Fibroblast of mammary gland (primary cell): ENCODE data around the gene SLPI.

Source experiments
- DNase-seq: peaks from one replicate; pipeline ENCODE4 v3.0.0-alpha.2; 2010; ENCODE audit warnings: low read depth
- H3K4me3 ChIP-seq: 2 replicates; pipeline ENCODE4 v1.5.1; 2011; ENCODE audit warnings: low read depth, mild to moderate bottlenecking, low read length, moderate library complexity; ENCODE audit not compliant: control insufficient read depth
- TF ChIP-seq, protein P1 (sequence below): conservative IDR thresholded peaks from 2 replicates; pipeline ENCODE4 v1.5.1; 2011; ENCODE audit warnings: low read depth, low read length, inconsistent platforms; ENCODE audit not compliant: control insufficient read depth, insufficient read depth

The SLPI gene

DNA sequence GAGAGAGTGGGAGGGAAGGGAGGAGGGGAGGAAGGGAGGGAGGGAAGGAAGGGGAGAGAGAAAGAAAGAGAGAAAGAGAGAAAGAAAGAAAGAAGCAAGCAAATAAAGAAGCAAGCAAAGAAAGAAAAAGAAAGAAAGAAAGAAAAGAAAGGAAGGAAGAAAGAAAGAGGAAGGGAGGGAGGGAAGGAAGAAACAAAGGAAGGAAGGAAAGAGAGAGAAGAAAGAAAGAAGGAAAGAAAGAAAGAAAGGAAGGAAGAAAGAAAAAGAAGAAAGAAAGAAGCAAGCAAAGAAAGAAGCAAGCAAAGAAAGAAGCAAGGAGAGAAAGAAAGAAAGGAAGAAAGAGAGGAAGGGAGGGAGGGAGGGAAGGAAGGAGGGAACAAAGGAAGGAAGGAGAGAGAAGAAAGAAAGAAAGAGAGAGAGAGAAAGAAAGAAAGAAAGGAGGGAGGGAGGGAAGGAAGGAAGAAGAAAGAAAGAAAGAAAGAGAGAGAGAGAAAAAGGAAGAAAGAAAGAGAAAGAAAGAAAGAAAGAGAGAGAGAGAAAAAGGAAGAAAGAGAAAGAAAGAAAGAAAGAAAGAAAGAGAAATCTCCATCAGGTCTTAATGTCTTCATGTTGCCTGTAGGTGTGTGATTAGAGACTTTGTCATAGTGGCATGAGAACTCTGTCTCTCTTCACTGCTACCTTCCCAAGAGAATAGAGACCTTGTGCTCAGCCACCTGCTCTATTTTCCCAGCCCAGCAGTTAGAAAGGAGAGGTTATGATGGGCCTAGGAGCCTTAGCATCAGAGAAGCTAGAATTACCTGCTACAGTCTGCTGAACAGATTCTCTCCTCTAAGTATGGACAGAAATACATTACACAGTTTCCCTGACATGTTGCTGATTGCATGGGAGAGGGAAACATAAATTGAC is 42.5 kb downstream of the SLPI start:
- no peak overlapping the region for H3K4me3 ChIP-seq
- no peak for DNase-seq
- TF ChIP-seq, protein P1, sequence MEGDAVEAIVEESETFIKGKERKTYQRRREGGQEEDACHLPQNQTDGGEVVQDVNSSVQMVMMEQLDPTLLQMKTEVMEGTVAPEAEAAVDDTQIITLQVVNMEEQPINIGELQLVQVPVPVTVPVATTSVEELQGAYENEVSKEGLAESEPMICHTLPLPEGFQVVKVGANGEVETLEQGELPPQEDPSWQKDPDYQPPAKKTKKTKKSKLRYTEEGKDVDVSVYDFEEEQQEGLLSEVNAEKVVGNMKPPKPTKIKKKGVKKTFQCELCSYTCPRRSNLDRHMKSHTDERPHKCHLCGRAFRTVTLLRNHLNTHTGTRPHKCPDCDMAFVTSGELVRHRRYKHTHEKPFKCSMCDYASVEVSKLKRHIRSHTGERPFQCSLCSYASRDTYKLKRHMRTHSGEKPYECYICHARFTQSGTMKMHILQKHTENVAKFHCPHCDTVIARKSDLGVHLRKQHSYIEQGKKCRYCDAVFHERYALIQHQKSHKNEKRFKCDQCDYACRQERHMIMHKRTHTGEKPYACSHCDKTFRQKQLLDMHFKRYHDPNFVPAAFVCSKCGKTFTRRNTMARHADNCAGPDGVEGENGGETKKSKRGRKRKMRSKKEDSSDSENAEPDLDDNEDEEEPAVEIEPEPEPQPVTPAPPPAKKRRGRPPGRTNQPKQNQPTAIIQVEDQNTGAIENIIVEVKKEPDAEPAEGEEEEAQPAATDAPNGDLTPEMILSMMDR = no peak

DNA sequence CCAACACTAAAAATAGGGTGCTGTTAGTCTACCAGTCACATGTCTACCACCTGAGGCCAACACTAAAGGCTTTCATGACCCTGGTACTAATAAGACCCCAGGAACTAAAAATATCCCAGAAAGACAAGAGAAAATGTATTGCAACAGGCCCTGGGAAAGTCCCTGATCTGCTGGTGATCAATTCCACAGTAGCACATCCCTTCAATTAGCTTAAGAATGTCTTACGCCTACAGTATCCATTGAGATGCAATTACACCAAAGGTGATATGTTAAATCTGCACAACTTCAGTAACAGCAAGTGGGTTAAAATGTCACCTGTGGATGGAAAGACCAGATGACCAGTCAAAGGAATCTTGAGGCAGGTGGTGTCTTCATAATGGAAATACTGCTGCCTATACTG is 44.4 kb downstream of the SLPI start:
- DNase-seq = no peak
- TF ChIP-seq, protein P1 = no peak
- H3K4me3 ChIP-seq = no peak overlapping the region

DNA sequence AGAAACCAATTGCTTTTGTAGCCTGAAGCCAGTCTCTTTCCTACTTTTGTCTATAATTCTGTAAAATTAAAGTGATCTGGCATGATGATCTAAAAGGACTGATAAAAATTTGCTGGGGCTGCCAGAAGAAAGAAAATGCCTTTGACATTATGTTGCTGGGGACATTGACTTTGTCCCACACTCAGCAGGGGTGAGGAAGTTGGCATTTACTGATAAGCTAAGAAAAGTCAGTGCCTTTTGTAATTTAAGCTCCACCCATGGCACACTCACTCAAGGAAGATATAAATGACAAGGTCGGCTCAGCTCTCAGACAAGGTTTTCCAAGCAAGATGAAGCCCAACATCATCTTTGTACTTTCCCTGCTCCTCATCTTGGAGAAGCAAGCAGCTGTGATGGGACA is 47.6 kb downstream of the SLPI start, which contains the start of gene SEMG1:
Gene SEMG1 (plus strand): TSS at position 309 of the 400 bp plus-strand sequence. CDS start 21 bp downstream, at position 330.
- H3K4me3 ChIP-seq = no peak within 1 kb of the TSS
- TF ChIP-seq, protein P1 = no peak

More for the DNA sequence above, 47.6 kb downstream of the SLPI start, which contains the start of gene SEMG1:
- no peak for DNase-seq
